ENCODE data around the gene PLEKHG4. TPM values are rescaled to one million over a fixed set of nuclear protein-coding genes. Genes with fewer than 3 reads are reported as not detected.

Gene PLEKHG4
- polyA plus RNA-seq, result 0.65 TPM

GRCh38 chr16:67279296-67280089 is at the start of gene PLEKHG4:
TSS of gene PLEKHG4 (plus strand) at chr16:67279532. CDS start at chr16:67280045, 513 bp downstream.
- Mint-ChIP-seq H3K27ac (peak within 1 kb of the TSS in 1 of 3 donors; percentile 63), H3K4me1 (peaks cover 2 to 4% (median 4%) of the 10 kb centered on the region in 3 donors), H3K36me3 (peaks cover 2% of the 10 kb centered on the region), H3K4me3 (peak within 1 kb of the TSS; percentile 73 to 92 (median 85)), H3K27me3 (no peaks in the 10 kb centered on the region), H3K9me3 (no peaks in the 10 kb centered on the region)

GRCh38 chr16:67229906-67230808 is 49.2 kb upstream of the PLEKHG4 start:
- Mint-ChIP-seq H3K27me3 (no peaks in the 10 kb centered on the region), H3K27ac (peak overlapping the region in 1 of 3 donors; percentile 30), H3K9me3 (no peaks in the 10 kb centered on the region), H3K4me1 (peaks cover 5 to 16% (median 13%) of the 10 kb centered on the region in 3 donors), H3K4me3 (peak overlapping the region in 2 of 4 donors; percentile 13 to 96), H3K36me3 (peaks cover 6% of the 10 kb centered on the region)

GRCh38 chr16:67230809-67231660 is 48.3 kb upstream of the PLEKHG4 start:
- Mint-ChIP-seq H3K27me3 (no peaks in the 10 kb centered on the region), H3K4me3 (no peak overlapping the region), H3K27ac (peak overlapping the region in 1 of 3 donors; percentile 30), H3K4me1 (peaks cover 5 to 14% (median 9%) of the 10 kb centered on the region in 3 donors), H3K9me3 (no peaks in the 10 kb centered on the region), H3K36me3 (peaks cover 5% of the 10 kb centered on the region)

- Mint-ChIP-seq H3K4me3 (no peak overlapping the region), H3K27ac (peak overlapping the region in 1 of 3 donors; percentile 51), H3K36me3 (peaks cover 6% of the 10 kb centered on the region), H3K27me3 (no peaks in the 10 kb centered on the region), H3K9me3 (no peaks in the 10 kb centered on the region), H3K4me1 (no peaks in the 10 kb centered on the region)
These were observed 45.7 kb upstream of the PLEKHG4 start for GRCh38 chr16:67233596-67233995.

- Mint-ChIP-seq H3K4me1 (no peaks in the 10 kb centered on the region), H3K9me3 (no peaks in the 10 kb centered on the region), H3K27me3 (no peaks in the 10 kb centered on the region), H3K4me3 (no peak overlapping the region), H3K36me3 (peaks cover 6% of the 10 kb centered on the region), H3K27ac (no peak overlapping the region)
These were observed 45.1 kb upstream of the PLEKHG4 start for GRCh38 chr16:67234180-67234597.

- Mint-ChIP-seq H3K36me3 (peaks cover 4% of the 10 kb centered on the region), H3K4me1 (no peaks in the 10 kb centered on the region), H3K4me3 (peak overlapping the region in 1 of 4 donors; percentile 68), H3K27ac (peak overlapping the region in 1 of 3 donors; percentile 89), H3K27me3 (no peaks in the 10 kb centered on the region), H3K9me3 (no peaks in the 10 kb centered on the region)
These were observed 43.3 kb upstream of the PLEKHG4 start for GRCh38 chr16:67235816-67236562.

GRCh38 chr16:67236563-67237395 is 42.6 kb upstream of the PLEKHG4 start:
- Mint-ChIP-seq H3K9me3 (no peaks in the 10 kb centered on the region), H3K36me3 (peaks cover 4% of the 10 kb centered on the region), H3K27ac (peak overlapping the region in 1 of 3 donors; percentile 89), H3K27me3 (no peaks in the 10 kb centered on the region), H3K4me3 (no peak overlapping the region), H3K4me1 (peaks cover 0 to 3% (median 0%) of the 10 kb centered on the region in 3 donors)

GRCh38 chr16:67237396-67238277 is 41.7 kb upstream of the PLEKHG4 start:
- H3K4me1 Mint-ChIP-seq, result peaks cover 0 to 3% (median 2%) of the 10 kb centered on the region in 3 donors
- H3K36me3 Mint-ChIP-seq, result peaks cover 4% of the 10 kb centered on the region
- H3K9me3 Mint-ChIP-seq, result no peaks in the 10 kb centered on the region
- H3K27ac Mint-ChIP-seq, result peak overlapping the region in 1 of 3 donors; percentile 35
- no peak overlapping the region for H3K4me3 Mint-ChIP-seq
- H3K27me3 Mint-ChIP-seq, result no peaks in the 10 kb centered on the region

- H3K27ac Mint-ChIP-seq, result no peak overlapping the region
- no peaks in the 10 kb centered on the region for H3K27me3 Mint-ChIP-seq
- H3K4me3 Mint-ChIP-seq, result peak overlapping the region in 1 of 4 donors; percentile 11
- H3K9me3 Mint-ChIP-seq, result no peaks in the 10 kb centered on the region
- H3K4me1 Mint-ChIP-seq, result peaks cover 0 to 3% (median 2%) of the 10 kb centered on the region in 3 donors
- H3K36me3 Mint-ChIP-seq, result peaks cover 4% of the 10 kb centered on the region
These were observed 41.1 kb upstream of the PLEKHG4 start for GRCh38 chr16:67238278-67238575.

GRCh38 chr16:67238806-67239470 is 40.4 kb upstream of the PLEKHG4 start:
- peak overlapping the region in 1 of 3 donors; percentile 64 for H3K27ac Mint-ChIP-seq
- H3K4me1 Mint-ChIP-seq, result peaks cover under 1 to 3% (median 2%) of the 10 kb centered on the region in 3 donors

GRCh38 chr16:67240506-67240905 is 38.8 kb upstream of the PLEKHG4 start:
- Mint-ChIP-seq H3K4me3 (no peak overlapping the region), H3K36me3 (peaks cover 4% of the 10 kb centered on the region), H3K4me1 (peaks cover 15 to 18% (median 18%) of the 10 kb centered on the region in 3 donors), H3K27me3 (no peaks in the 10 kb centered on the region), H3K9me3 (no peaks in the 10 kb centered on the region), H3K27ac (no peak overlapping the region)

More at GRCh38 chr16:67238806-67239470, 40.4 kb upstream of the PLEKHG4 start:
- Mint-ChIP-seq H3K27me3 (no peaks in the 10 kb centered on the region), H3K4me3 (peak overlapping the region in 1 of 4 donors; percentile 11), H3K9me3 (no peaks in the 10 kb centered on the region), H3K36me3 (peaks cover 4% of the 10 kb centered on the region)
